Retinal pigment epithelial cell (primary cell): ENCODE results near the gene IL6R.
A peak's percentile ranks its signal among the peaks of the same experiment; 100 is the strongest.

ENCODE experiments used
- DNase-seq: peaks from one replicate; pipeline ENCODE4 v3.0.0-alpha.2; 2010; ENCODE audit warnings: low read depth
- H3K4me3 ChIP-seq: 2 replicates; pipeline ENCODE4 v1.5.1; 2011; ENCODE audit warnings: mild to moderate bottlenecking, low read length, control low read depth, moderate library complexity
- TF ChIP-seq, protein P1 (sequence below): conservative IDR thresholded peaks from 2 replicates; pipeline ENCODE4 v1.5.1; 2011; ENCODE audit warnings: low read depth, low read length, control low read depth, inconsistent platforms

The IL6R gene

DNA sequence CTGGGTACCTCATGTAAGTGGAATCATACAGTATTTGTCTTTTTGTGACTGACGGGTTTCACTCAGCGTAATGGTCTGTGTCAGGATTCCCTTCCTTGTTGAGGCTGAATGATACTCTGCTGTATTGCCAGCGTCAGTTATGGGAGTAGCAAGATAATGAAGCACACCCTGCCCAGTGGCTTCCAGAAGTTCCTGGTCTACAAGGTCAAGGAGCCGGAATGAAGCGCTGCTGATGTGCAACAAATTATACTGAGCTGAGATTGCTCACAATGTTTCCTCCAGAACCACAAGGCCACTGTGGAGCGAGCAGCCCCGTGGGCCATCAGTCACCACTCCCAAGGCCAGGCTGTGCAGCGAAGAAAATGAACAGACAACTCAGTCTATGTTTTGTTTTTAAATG, 72.9 kb downstream of the IL6R start:
- DNase-seq: no peak
- no peak overlapping the region for H3K4me3 ChIP-seq
- TF ChIP-seq, protein P1, sequence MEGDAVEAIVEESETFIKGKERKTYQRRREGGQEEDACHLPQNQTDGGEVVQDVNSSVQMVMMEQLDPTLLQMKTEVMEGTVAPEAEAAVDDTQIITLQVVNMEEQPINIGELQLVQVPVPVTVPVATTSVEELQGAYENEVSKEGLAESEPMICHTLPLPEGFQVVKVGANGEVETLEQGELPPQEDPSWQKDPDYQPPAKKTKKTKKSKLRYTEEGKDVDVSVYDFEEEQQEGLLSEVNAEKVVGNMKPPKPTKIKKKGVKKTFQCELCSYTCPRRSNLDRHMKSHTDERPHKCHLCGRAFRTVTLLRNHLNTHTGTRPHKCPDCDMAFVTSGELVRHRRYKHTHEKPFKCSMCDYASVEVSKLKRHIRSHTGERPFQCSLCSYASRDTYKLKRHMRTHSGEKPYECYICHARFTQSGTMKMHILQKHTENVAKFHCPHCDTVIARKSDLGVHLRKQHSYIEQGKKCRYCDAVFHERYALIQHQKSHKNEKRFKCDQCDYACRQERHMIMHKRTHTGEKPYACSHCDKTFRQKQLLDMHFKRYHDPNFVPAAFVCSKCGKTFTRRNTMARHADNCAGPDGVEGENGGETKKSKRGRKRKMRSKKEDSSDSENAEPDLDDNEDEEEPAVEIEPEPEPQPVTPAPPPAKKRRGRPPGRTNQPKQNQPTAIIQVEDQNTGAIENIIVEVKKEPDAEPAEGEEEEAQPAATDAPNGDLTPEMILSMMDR: no peak

DNA sequence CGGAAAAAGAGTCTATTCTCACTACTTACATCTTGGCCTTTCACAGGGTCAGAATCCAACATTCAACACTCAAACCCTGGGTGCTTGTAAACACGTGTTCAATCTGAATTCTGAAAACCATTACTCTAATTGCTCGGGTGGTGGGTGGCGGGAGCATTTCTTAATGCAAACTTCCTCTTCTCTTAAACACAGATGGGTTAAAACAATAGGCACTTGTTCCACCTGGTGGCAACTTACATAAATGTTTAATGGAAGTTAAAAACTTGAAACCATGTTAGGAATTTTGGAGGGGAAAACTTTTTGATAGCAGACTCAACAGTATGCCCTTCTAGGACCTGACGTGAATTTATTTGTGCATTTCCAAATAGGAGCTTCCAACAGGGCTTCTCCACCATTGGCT, 73.5 kb downstream of the IL6R start:
- no peak overlapping the region for H3K4me3 ChIP-seq
- no peak for DNase-seq
- TF ChIP-seq, protein P1: peak; percentile 23

DNA sequence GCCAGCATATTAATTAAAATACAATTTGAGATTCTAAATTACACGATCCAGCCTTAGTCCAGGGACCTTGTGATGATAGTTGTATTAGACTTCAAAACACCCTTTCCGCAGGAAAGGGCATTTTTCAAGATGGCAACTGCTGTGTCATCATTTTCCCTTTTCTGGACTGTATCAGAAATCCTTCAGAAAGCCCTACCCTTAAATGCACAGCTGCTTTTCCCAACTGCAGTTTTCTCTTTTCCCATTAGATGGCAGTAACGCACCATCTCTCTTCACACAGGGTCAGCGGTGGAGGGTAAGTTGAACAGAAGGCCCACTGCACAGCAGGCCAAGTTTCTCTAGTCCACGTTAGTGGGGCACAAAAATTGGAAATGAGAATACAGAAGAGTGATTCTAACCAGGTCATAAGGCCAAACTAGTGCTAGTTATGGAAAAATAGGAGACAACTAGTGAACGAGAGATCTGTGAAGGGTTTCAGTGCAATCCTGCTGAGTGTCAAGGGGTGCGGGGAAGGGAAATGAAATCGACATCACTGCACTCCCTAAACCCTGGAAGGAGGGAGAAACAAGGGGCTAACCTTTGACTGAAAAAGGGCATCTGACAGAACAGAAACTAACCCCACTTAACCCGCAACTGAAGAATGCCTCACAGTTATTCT, 74.8 kb downstream of the IL6R start:
- peak; percentile 48 for DNase-seq

DNA sequence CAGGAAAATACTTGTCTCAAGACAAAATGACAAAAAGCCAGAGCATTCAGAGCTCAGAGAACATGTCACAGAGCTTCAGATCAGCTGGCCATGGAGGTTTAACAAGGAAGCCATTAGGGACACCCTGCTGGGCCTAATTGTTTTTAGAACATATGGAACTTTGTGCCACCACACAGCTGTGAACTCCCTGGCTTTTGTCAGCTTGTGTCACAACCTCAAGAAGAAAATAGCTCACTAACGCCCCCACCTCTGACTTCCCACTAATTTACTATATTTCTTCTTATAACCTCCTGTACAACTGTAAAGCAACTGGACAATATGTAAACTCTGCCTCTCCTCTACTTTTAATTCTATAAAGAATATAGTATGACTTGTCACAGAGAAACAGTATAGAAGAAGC, 75.9 kb downstream of the IL6R start:
- TF ChIP-seq, protein P1: no peak
- DNase-seq: no peak
- no peak overlapping the region for H3K4me3 ChIP-seq

More for the DNA sequence above, 74.8 kb downstream of the IL6R start:
- TF ChIP-seq, protein P1: peak; percentile 93
- no peak overlapping the region for H3K4me3 ChIP-seq

DNA sequence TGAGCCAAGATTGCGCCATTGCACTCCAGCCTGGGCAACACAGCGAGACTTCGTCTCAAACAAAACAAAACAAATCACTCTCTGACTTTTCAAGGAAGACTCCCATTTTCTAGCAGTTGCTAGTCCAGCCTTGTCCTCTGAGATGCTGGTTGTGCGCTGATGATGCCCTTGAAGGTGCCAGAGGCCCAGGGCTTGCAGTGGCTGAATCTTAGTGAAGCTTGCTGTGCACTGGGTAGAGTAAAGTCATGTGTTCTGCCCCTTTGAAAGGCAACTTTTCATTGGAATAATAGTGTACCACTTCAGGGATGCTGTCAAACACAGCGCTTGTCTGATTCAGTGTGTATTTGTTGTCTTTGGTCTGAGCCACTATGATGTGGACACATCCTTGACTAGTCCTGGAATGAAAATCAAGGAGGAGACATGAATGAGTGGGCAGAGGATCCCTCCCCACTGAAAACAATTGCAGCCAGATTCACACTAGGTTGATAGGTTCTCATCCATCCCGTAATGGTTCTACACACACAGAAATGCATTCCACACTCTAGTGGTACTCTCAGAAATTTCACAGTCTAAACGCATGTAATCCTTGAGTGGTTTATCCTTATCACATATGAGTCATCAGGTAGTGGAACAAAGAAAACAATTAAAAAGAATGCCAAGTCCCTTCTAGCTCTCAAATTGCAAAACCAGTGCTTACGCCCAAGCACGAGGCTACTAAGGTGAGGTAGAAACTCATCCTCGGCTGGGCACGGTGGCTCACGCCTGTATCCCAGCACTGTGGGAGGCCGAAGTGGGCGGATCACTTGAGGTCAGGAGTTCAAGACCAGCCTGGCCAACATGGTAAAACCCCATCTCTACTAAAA, 79.0 kb downstream of the IL6R start:
- H3K4me3 ChIP-seq: no peak overlapping the region
- TF ChIP-seq, protein P1: no peak
- peak; percentile 73 for DNase-seq

DNA sequence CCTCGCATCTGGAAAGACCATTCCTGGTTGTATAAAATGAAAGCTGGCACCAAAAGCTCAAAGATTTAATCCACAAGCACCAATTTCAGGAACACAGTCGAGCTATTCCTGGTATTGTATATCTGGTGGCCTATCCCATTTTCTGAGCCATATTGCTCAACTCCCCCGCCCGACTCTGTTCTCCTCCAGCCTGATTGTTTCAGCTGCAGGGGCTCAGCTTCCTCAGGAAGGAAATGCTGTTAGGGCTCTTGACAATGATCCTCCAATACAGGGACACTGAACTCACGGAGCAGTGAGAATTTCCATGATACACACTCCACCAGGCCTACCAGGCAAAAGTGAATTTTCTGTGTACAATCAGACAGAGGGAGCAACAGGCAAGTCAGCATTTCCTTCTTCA, 80.0 kb downstream of the IL6R start:
- no peak overlapping the region for H3K4me3 ChIP-seq
- TF ChIP-seq, protein P1: no peak
- no peak for DNase-seq
